Neutrophil (primary cell): ENCODE measurements around the gene GCNT2.

ENCODE experiments used
- H3K27ac ChIP-seq: fragments of 200-600 bp; sonication (generic); 2 replicates; pipeline ENCODE4 v1.5.1; 2016; ENCODE audit warnings: mild to moderate bottlenecking, moderate library complexity
- H3K27me3 ChIP-seq: fragments of 200-600 bp; sonication (generic); 2 replicates; pipeline ENCODE4 v1.6.0; 2016; ENCODE audit warnings: mild to moderate bottlenecking
- H3K36me3 ChIP-seq: fragments of 200-600 bp; sonication (generic); 2 replicates; pipeline ENCODE4 v1.5.1; 2017
- H3K4me1 ChIP-seq, 2 experiments: fragments of 200-600 bp in 1 of 2; sonication (generic) in 1 of 2; 1 replicate in 1 of 2; 2 replicates in 1 of 2; pipeline versions ENCODE4 v1.5.1 to v1.6.1; 2013 to 2016; ENCODE audit warnings: low read depth in 1 of 2, low read length in 1 of 2, mild to moderate bottlenecking in 1 of 2, moderate library complexity in 1 of 2; ENCODE audit not compliant: control insufficient read depth in 1 of 2, insufficient read depth in 1 of 2
- H3K4me3 ChIP-seq, 2 experiments: fragments of 200-600 bp in 1 of 2; sonication (generic) in 1 of 2; 1 replicate in 1 of 2; 2 replicates in 1 of 2; pipeline ENCODE4 v1.5.1; 2013 to 2016; ENCODE audit warnings: low read depth in 1 of 2, low read length in 1 of 2, mild to moderate bottlenecking in 1 of 2, moderate library complexity in 1 of 2
- H3K9me3 ChIP-seq: fragments of 200-600 bp; sonication (generic); 2 replicates; pipeline ENCODE4 v1.5.1; 2016
- CTCF ChIP-seq: fragments of 200-600 bp; sonication (generic); IDR thresholded peaks from 2 replicates; pipeline ENCODE4 v1.5.1; 2016; ENCODE audit warnings: antibody characterized with exemption

GCNT2 gene

GRCh38 chr6:10584607-10585006 is 63.5 kb downstream of the GCNT2 start:
- H3K4me1 ChIP-seq: no peaks in the 10 kb centered on the region

DNA sequence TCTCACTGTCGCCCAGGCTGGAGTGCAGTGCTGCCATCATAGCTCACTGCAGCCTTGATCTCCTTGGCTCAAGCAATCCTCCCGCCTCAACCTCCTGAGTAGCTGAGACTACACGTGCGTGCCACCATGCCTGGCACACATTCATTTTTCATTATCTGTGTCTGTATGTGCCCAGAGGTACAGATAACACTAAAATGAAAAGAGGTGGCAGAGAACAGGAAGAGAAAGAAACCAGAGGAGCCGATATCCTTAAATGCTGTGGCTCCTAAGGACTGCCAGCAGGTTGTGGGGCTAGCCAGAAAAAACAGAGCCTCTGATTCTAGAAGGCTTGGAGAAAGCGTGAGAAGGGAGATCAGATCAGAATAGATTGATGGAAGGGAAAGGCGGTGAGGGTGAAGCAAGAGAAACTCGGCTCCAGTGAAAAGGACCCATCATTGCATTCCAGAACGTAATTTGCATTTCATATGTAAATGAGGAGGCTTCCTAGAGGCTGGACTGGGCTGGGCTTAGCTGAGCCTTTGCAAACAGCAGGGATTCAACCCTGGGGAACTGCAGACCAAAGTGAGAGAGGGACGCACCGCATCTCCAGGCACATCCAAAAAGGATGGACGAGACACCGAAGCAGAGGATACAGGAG is 64.2 kb downstream of the GCNT2 start:
- TF ChIP-seq CTCF: no peak
- Histone ChIP-seq H3K36me3 (no peaks in the 10 kb centered on the region), H3K4me3 (no peak overlapping the region), H3K27ac (no peak overlapping the region), H3K4me1 (no peaks in the 10 kb centered on the region), H3K27me3 (no peaks in the 10 kb centered on the region), H3K9me3 (no peaks in the 10 kb centered on the region)

More at GRCh38 chr6:10584607-10585006, 63.5 kb downstream of the GCNT2 start:
- TF ChIP-seq CTCF: no peak
- no peaks in the 10 kb centered on the region for H3K9me3 ChIP-seq
- H3K36me3 ChIP-seq: no peaks in the 10 kb centered on the region
- H3K27me3 ChIP-seq: no peaks in the 10 kb centered on the region
- no peak overlapping the region for H3K27ac ChIP-seq
- H3K4me3 ChIP-seq: no peak overlapping the region

DNA sequence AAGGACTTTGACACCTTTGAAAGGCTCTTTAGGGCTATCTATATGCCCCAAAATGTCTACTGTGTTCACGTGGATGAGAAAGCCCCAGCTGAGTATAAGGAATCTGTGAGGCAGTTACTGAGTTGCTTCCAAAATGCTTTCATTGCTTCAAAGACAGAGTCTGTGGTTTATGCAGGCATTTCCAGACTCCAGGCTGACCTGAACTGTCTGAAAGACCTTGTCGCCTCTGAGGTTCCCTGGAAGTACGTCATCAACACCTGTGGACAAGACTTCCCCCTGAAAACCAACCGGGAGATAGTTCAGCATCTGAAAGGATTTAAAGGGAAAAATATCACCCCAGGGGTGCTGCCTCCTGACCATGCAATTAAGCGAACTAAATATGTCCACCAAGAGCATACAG is 65.2 kb downstream of the GCNT2 start:
- no peaks in the 10 kb centered on the region for H3K9me3 ChIP-seq
- H3K4me1 ChIP-seq: no peaks in the 10 kb centered on the region
- H3K4me3 ChIP-seq: no peak overlapping the region
- H3K36me3 ChIP-seq: no peaks in the 10 kb centered on the region
- H3K27ac ChIP-seq: no peak overlapping the region
- TF ChIP-seq CTCF: no peak
- H3K27me3 ChIP-seq: no peaks in the 10 kb centered on the region

- Histone ChIP-seq H3K9me3 (no peaks in the 10 kb centered on the region), H3K27me3 (no peaks in the 10 kb centered on the region), H3K36me3 (no peaks in the 10 kb centered on the region), H3K4me1 (no peaks in the 10 kb centered on the region), H3K4me3 (no peak overlapping the region), H3K27ac (no peak overlapping the region)
- no peak for TF ChIP-seq CTCF
Measured at GRCh38 chr6:10587656-10588406, 66.7 kb downstream of the GCNT2 start.

GRCh38 chr6:10588562-10589428 is 67.6 kb downstream of the GCNT2 start:
- no peaks in the 10 kb centered on the region for H3K36me3 ChIP-seq
- TF ChIP-seq CTCF: no peak
- H3K27me3 ChIP-seq: no peaks in the 10 kb centered on the region
- no peak overlapping the region for H3K27ac ChIP-seq
- no peak overlapping the region for H3K4me3 ChIP-seq
- H3K4me1 ChIP-seq: no peaks in the 10 kb centered on the region
- no peaks in the 10 kb centered on the region for H3K9me3 ChIP-seq
